ENCODE data around the gene APC2.
"Not testable (repeated sequence)": the region's sequence is repeated elsewhere in the genome, so short reads cannot be mapped to it uniquely, and the experiment has no call there.

Gene APC2

GRCh38 chr19:1412995-1413800 is 36.7 kb upstream of the APC2 start:
- DNase-seq (ENCODE audit: low read depth in 2 of 2) = no peak

GRCh38 chr19:1416014-1416841 is 33.7 kb upstream of the APC2 start:
- DNase-seq (ENCODE audit: low read depth in 2 of 2) = no peak

- DNase-seq (ENCODE audit: low read depth in 2 of 2) = no peak
Observed at GRCh38 chr19:1417145-1417544, 32.8 kb upstream of the APC2 start.

- DNase-seq (ENCODE audit: low read depth in 2 of 2) = no peak
Observed at GRCh38 chr19:1417681-1418495, 32.0 kb upstream of the APC2 start.

- DNase-seq (ENCODE audit: low read depth in 2 of 2) = no peak
Observed at GRCh38 chr19:1418496-1418775, 31.5 kb upstream of the APC2 start.

GRCh38 chr19:1418951-1419738 is 30.8 kb upstream of the APC2 start:
- no peak for DNase-seq (ENCODE audit: low read depth in 2 of 2)

- DNase-seq (ENCODE audit: low read depth in 2 of 2) = not testable (repeated sequence)
Observed at GRCh38 chr19:1420085-1420484, 29.8 kb upstream of the APC2 start.

- no peak for DNase-seq (ENCODE audit: low read depth in 2 of 2)
Observed at GRCh38 chr19:1420590-1420989, 29.3 kb upstream of the APC2 start.

- DNase-seq (ENCODE audit: low read depth in 2 of 2) = no peak
Observed at GRCh38 chr19:1421218-1421957, 28.5 kb upstream of the APC2 start.

- DNase-seq (ENCODE audit: low read depth in 2 of 2) = no peak
Observed at GRCh38 chr19:1421958-1422305, 28.0 kb upstream of the APC2 start.

- no peak for DNase-seq (ENCODE audit: low read depth in 2 of 2)
Observed at GRCh38 chr19:1422360-1422759, 27.6 kb upstream of the APC2 start.

- no peak for DNase-seq (ENCODE audit: low read depth in 2 of 2)
Observed at GRCh38 chr19:1422943-1423342, 27.0 kb upstream of the APC2 start.

GRCh38 chr19:1423436-1424191 is 26.3 kb upstream of the APC2 start:
- no peak for DNase-seq (ENCODE audit: low read depth in 2 of 2)

GRCh38 chr19:1424192-1424955 is 25.5 kb upstream of the APC2 start:
- DNase-seq (ENCODE audit: low read depth in 2 of 2) = no peak

GRCh38 chr19:1425102-1425837 is 24.7 kb upstream of the APC2 start:
- no peak for DNase-seq (ENCODE audit: low read depth in 2 of 2)

- DNase-seq (ENCODE audit: low read depth in 2 of 2) = no peak
Observed at GRCh38 chr19:1425902-1426301, 24.0 kb upstream of the APC2 start.

GRCh38 chr19:1426736-1427135 is 23.2 kb upstream of the APC2 start:
- DNase-seq (ENCODE audit: low read depth in 2 of 2) = no peak

GRCh38 chr19:1427221-1427920 is 22.6 kb upstream of the APC2 start:
- no peak for DNase-seq (ENCODE audit: low read depth in 2 of 2)

Data from stimulated activated CD8-positive, alpha-beta memory T cell treated with anti-CD3 and anti-CD28 coated beads, Interleukin-2, amount 100 ng/mL, for 1 hour (primary cell).